Stimulated activated CD8-positive, alpha-beta memory T cell treated with anti-CD3 and anti-CD28 coated beads, Interleukin-4, amount 100 ng/mL, for 4 hours (primary cell): ENCODE measurements around the gene SRCIN1.
"Not testable (repeated sequence)": the region's sequence is repeated elsewhere in the genome, so short reads cannot be mapped to it uniquely, and the experiment has no call there.

ENCODE experiments used
- DNase-seq, 2 donors: peaks; one replicate each; pipeline ENCODE4 v3.0.0-alpha.2; 2020; ENCODE audit warnings: low read depth in 2 of 2, low spot score in 1 of 2

The SRCIN1 gene, protein sequence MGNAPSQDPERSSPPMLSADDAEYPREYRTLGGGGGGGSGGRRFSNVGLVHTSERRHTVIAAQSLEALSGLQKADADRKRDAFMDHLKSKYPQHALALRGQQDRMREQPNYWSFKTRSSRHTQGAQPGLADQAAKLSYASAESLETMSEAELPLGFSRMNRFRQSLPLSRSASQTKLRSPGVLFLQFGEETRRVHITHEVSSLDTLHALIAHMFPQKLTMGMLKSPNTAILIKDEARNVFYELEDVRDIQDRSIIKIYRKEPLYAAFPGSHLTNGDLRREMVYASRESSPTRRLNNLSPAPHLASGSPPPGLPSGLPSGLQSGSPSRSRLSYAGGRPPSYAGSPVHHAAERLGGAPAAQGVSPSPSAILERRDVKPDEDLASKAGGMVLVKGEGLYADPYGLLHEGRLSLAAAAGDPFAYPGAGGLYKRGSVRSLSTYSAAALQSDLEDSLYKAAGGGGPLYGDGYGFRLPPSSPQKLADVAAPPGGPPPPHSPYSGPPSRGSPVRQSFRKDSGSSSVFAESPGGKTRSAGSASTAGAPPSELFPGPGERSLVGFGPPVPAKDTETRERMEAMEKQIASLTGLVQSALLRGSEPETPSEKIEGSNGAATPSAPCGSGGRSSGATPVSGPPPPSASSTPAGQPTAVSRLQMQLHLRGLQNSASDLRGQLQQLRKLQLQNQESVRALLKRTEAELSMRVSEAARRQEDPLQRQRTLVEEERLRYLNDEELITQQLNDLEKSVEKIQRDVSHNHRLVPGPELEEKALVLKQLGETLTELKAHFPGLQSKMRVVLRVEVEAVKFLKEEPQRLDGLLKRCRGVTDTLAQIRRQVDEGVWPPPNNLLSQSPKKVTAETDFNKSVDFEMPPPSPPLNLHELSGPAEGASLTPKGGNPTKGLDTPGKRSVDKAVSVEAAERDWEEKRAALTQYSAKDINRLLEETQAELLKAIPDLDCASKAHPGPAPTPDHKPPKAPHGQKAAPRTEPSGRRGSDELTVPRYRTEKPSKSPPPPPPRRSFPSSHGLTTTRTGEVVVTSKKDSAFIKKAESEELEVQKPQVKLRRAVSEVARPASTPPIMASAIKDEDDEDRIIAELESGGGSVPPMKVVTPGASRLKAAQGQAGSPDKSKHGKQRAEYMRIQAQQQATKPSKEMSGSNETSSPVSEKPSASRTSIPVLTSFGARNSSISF

DNA sequence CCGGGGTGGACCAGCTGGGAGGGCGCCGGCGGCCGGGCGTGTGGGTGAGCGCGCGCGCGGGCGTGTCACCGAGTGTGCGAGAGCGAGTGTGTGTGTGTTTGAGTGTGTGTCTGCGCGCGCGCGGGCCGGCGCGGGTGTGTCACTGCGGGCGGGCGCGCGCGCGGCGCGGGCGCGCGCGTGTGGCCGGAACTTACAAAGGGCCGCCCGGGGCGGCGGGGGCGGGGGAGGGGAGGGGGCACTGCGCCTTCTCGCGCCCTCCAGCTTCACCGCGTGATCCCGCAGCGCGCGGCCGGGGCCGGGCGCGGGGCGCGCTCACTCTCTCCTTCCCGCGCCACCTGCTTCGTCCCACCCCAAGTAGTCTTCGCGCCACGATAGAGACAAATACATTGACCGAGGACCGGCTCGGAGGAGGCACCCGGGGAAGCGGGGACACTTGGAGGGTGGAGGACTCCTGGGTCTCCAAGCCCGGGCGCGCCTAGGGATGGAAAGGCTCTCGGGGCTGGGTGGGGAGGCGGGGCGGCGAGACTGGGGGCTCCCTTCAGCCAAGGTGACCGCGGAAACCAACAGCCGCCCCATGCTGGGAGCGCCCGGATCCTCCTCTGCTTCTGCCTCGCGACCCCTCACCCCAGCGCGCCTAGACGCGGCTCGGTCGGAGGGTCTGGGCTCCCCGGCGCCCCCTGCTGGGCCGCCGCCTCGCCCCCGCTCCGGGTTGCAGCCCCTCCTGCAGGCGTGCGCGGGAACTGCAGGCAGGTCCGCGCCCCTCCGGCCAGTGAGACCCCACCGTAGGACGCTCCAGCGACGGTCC lies at the start of gene SRCIN1:
SRCIN1 (minus strand) TSS at position 112 of the 805 bp plus-strand sequence. CDS start 247 bp downstream, outside the sequence.
- no peak for DNase-seq

DNA sequence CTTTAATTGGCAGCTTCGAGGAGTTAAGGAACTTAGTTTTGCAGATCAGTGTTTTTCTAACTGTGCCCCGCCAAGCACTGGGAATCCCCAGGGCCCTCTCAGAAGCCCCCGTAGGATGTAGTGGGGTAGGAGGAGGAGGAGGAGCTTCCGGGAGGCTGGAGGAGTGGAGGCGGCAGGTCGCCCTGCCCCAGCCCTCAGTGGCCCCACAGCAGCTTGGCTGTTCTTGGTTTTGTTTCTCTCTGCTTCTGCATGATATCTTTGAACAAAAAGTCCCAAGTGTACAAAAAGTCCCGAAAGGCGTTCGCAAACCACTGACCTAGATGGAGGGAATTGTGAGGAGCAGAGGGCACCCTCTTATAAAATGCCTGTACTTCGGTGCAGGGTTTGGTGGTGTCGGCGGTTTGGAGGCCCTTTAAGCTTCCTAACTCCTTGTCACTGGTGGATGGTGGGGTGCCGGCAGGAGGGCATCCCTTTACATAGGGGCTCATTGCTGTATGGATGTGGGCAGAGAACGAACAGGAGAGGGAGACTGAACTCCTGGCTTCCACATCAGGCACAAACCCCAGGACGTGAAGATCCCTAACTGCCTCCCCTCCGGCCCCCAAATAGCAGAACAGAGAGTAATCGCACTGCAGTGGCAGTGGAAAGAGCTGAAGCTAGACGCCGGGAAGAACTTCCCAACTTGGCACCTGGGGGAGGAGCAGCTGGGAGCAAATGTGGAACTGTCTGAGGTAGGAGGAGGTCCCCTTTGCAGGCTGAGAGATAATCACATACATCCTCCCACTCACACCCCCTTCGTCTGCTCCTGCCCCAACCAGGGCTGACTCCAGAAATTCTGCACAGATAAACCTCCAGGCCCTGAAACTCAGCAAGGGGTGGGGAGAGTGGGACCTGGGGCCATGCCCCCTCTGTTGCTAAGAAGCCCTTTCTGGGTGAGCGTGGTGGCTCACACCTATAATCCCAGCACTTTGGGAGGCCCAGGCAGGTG lies 49.0 kb upstream of the SRCIN1 start:
- no peak for DNase-seq

DNA sequence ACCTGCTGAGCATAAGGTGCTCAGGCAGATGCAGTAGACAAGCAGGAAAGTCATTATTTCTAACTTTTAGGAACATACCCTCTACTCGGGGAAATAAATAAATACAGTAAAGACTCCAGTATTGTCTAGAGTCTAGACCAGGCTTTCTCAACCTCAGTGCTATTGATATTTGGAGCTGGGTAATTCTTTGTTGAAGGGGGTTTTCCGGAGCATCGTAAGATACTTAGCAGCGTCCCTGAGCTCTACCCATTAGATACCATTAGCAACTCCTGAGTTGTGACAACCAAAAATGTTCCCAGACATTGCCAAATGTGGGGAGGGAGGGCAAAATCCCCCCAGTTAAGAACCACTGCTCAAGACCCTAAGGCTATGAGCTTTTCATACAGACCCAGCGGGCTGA lies 47.9 kb upstream of the SRCIN1 start:
- DNase-seq = no peak

DNA sequence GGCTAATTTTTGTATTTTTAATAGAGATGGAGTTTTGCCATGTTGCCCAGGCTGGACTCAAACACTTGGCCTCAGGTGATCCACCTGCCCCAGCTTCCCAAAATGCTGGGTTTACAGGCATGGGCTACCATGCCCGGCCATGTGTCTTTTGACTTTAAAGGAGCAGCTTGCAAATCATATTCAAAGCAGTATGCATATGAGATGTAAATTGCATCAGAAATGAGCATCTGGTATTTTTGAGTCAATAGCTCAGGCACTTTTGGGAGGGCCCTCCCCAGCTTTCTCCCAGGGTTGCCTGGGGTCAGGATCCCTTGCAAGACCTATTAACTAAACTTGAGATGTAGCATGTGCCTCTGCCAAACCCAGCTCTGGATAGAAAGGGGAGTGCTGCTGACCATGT lies 47.5 kb upstream of the SRCIN1 start:
- DNase-seq = no peak

DNA sequence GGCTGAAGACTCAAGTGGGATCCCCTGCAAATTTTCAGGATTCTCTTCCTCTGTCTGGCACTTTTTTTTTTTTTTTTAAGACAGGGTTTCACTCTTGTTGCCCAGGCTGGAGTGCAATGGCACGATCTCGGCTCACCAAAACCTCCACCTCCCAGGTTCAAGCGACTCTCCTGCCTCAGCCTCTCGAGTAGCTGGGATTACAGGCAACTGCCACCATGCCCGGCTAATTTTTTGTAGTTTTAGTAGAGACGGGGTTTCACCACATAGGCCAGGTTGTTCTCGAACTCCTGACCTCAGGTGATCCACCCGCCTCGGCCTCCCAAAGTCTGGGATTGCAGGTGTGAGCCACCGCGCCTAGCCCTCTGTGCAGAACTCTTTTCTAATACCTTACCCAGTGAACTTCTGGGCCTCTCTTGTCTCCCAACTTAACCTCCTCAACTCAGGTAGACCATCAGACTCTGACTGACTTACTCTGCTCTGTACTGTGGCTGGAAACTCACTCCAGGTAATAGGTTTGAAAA lies 45.0 kb upstream of the SRCIN1 start:
- DNase-seq = not testable (repeated sequence)

DNA sequence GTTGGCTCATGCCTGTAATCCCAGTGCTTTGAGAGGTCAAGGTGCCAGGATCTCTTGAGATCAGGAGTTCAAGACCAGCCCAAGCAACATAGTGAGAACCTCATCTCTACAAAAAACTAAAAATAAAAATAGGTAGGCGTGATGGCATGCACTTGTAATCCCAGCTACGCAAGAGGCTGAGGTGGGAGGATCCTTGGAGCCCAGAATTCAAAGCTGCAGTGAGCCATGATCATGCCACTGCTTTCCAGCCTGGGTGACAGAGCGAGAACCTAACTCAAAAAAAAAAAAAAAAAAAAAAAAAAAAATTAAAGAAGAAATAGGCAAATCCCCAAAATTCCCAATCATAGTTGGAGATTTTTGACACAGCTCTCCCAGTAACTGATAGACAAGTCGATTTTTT lies 32.2 kb upstream of the SRCIN1 start:
- no peak for DNase-seq

DNA sequence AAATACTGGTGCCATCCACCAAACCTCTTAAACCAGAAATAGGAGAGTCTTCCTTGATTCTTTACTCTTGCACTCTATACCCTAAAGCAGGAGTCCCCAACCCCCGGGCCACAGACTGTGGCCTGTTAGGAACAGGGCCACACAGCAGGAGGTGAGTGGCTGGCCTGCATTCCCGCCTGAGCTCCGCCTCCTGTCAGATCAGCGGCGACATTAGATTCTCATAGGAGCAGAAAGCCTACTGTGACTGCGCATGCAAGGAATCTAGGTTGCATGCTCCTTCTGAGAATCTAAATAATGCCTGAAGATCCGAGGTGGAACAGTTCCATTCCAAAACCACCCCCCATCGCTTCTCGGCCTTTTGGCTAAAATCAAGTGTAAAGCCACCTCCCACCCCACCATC lies 30.3 kb upstream of the SRCIN1 start:
- DNase-seq = no peak

DNA sequence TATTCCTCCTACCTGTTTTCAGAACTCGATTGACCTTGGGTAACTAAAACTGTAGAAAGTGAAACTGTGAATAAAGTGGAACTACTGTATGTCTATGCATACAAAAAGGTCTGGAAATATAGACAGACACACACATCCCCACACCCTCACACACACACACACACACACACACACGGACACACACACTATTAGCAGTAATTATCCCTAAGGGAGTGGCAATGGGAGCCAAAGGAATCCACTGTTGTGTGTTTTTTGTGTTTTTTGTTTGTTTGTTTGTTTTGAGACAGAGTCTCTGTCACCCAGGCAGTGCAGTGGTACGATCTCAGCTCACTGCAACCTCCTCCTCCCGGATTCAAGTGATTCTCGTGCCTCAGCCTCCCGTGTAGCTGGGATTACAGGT lies 26.6 kb upstream of the SRCIN1 start:
- no peak for DNase-seq

DNA sequence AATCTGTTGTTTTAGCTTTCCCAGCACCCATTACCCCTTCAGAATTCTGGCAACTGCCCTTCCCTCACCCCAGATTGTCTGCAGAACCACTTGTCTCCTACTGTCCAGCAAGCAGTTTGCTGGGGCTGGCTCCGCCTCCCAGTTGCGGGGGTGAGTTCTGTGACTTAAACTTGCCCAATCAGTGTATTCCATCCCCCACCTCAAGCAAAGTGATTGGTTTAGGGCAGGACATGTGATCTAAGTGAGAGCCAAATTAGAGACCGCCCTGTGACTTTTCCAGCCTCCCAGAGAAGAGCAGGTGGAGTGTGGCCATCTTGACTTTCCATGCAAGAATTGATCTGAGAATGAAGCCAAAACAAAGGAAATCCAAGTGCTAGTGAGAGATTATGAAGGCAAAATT lies 22.7 kb upstream of the SRCIN1 start:
- DNase-seq = no peak

DNA sequence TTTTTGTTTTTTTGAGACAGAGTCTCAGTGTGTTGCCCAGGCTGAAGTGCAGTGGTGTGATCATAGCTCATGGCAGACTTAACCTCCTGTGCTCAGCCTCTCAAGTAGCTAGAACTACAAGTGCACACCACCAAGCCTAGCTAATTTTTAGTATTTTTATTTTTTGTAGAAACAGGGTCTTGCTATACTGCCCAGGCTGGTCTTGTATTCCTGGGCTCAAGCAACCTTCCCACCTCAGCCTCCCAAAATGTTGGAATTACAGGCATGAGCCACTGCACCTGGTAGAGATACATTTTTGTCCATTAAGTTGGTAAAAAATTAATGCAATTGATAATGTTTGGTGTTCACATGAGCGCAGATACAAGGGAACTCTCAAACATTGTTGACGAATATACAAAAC lies 22.2 kb upstream of the SRCIN1 start:
- DNase-seq = no peak

DNA sequence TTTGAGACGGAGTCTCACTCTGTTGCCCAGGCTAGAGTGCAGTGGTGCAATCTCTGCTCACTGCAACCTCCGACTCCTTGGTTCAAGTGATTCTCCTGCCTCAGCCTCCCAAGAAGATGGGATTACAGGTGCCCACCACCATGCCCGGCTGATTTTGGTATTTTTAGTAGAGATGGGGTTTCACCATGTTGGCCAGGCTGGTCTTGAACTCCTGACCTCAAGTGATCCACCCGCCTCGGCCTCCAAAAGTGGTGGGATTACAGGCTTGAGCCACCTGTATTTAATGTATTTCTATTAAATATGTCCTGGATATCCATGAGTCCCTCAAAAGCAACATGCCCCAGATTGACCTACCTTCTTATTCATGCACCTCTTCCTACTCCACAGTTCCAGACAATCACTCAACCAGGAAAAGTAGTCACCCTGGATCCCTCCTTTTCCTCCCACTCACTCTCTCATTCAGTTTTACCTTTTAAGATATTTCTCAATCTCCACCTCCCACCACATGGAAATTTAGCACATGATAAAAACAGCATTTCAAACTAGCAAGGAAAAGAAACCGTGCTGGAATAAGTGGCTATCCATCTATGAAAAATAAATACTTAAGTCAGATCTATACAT lies 21.0 kb upstream of the SRCIN1 start:
- not testable (repeated sequence) for DNase-seq

DNA sequence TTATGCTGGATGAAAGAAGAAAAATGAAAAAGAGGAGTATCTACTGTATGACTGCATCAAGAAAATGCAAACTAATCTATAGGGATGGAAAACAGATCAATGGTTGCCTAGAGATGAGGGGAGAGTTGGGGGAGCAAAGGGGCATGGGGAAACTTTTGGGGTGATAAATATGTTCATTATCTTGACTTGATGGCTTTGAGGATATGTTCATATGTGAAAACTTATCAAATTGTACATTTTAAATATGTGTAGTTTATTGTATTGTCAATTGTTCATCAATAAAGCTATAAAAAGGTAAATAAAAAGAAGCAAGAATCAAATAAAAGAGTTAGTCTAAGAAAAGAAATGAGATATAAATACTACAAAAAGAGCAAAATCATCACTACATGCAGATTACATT lies 19.7 kb upstream of the SRCIN1 start:
- DNase-seq = no peak

DNA sequence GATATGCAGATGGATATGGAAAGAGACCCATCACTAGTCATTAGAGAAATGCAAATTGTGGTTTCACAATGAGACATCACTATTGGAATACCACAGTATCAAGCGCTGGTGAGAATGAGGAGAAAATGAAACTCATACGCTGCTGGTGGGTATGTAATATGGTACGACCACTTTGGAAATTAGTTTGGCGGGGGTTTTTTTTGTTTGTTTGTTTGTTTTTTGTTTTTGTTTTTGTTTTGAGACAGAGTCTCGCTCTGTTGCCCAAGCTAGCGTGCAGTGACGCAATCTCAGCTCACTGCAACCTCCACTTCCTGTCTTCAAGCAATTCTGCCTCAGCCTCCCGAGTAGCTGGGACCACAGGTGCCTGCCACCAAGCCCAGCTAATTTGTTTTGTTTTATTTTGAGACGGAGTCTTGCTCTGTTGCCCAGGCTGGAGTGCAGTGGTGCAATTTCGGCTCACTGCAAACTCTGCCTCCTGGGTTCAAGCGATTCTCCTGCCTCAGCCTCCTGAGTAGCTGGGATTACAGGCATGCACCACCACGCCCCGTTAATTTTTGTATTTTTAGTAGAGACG lies 19.1 kb upstream of the SRCIN1 start:
- not testable (repeated sequence) for DNase-seq

DNA sequence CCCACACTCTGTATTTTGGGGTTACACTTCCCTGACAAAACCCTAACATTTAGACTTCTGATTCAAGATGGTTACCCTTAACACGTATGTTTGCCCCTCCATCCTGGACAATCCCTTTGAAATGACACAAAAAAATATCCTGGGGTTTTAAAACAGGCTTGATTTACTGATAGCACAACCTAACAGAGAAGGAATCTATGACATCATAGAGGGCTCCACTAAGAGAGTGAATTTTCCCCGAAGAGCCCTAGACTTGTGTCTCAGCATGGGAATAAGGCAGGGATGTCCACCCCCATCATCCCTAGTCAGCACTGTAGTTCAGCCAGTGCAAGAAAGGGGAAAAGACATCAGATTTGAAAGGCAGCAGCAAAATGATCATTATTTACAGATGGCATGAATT lies 15.8 kb upstream of the SRCIN1 start:
- no peak for DNase-seq

DNA sequence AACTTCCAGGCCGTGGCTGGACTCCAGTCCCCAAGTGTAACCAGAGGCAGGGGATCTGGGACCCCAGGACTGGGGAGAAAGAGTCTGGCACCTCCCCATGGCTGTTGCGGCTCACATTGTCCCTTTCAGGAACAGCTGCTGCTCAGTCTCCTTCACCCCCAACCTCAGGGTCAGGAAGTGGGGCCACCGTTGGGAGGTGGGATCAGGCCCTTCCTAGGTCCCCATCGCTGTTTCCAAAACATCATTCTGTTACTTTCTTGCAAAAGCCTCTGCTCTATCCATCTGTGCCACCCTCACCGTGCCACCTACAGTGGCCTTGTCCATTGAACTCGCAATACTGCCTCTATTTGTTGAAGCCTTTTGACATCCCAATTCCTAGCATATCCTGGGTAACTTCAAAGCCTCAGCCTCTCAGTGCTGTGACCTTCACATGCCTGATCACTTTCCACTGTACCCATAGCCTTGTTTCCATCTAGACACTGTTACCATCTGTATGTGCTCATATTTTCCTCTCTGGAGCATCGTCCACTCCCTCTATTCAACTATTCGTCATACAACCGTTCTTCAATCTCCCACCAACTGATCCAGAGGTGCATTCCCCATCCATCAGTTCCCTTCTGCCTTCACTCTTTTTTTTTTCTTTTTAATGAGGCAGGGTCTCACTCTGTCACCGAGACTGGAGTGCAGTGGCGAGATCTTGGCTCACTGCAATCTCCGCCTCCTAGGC lies 15.0 kb upstream of the SRCIN1 start:
- no peak for DNase-seq

DNA sequence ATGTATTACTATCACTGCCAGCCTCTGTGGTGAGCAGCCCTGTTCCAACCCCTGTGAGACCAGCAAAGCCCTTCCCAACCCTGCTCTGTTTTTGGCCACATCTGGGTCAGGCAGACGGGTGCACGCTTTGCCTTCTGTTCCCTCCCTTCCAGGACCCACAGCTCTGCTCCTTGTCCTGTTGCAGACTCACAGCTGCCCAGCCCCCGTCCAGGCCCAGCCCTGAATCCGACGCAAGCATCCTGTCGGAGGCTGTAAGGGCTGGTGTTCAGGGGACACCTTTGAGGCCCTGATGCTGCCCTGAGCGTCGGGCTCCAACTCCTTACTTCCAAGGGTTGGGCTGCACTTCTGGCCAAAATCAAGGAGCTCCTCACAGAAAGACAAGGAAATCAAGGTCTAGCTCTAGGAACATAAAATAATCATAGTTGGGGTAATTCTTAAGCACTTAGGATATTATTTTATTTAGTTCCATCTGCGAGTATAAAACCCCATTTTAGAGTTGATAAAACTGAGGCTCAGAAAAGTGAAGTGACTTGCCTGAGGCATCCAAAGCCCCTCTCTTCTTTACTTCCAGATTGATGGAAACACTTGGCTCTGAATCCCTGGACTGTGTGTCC lies 14.3 kb upstream of the SRCIN1 start:
- DNase-seq = no peak

DNA sequence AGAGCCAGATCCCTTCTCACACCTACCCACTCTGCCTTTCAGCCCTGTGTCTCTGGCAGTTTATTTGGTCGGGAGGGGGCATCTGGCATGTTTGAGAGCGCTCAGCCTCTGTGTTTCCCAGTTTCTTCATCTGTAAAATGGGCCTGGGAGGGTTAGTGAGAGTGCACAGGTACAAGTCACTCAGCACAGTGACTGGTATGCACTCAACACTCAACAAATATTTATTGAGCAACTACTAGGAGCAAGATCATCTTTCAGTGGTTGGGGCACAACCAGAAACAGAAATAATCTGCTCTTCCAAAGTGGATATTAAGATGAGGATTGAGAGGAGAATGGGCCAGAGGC lies 13.7 kb upstream of the SRCIN1 start:
- no peak for DNase-seq
